PC-9 (cell line): Measurements from ENCODE around the gene CAPZA1.

Experiments
- CTCF ChIP-seq: fragments of 200-600 bp; sonication (generic); conservative IDR thresholded peaks from 2 replicates; pipeline ENCODE4 v1.6.1; 2017; ENCODE audit warnings: mixed run types, antibody characterized with exemption, mild to moderate bottlenecking, moderate library complexity
- EZH2 ChIP-seq: fragments of 200-600 bp; sonication (generic); IDR thresholded peaks from 2 replicates; pipeline ENCODE4 v1.8.0; 2017; ENCODE audit warnings: antibody characterized with exemption, low read depth

- TF ChIP-seq CTCF, result no peak
- TF ChIP-seq EZH2, result no peak
Measured at GRCh38 chr1:112674440-112674985, 54.9 kb downstream of the CAPZA1 start, which contains the start of gene MOV10.
